ENCODE measurements around the gene AFF1.
"Not testable (repeated sequence)": the region's sequence is repeated elsewhere in the genome, so short reads cannot be mapped to it uniquely, and the experiment has no call there.

GRCh38 chr4:87072545-87072944 is 137.7 kb downstream of the AFF1 start:
- not testable (repeated sequence) for TF ChIP-seq POLR2A (IDR thresholded peaks at IDR 0.05; ENCODE audit: low read length); GATA1 (IDR thresholded peaks at IDR 0.05; ENCODE audit: low read depth, low read length)

All from erythroblast (primary cell).